ENCODE results near the gene TUBB3. TPM values are rescaled to one million over a fixed set of nuclear protein-coding genes. Genes with fewer than 3 reads are reported as not detected.

The TUBB3 gene
- total and polyA plus RNA-seq, 9 of the 15 experiments (the other 6 are each of a cell fraction or from before 2014, with no cell fraction given), result 0.18 to 12.5 (median 5.0) TPM

DNA sequence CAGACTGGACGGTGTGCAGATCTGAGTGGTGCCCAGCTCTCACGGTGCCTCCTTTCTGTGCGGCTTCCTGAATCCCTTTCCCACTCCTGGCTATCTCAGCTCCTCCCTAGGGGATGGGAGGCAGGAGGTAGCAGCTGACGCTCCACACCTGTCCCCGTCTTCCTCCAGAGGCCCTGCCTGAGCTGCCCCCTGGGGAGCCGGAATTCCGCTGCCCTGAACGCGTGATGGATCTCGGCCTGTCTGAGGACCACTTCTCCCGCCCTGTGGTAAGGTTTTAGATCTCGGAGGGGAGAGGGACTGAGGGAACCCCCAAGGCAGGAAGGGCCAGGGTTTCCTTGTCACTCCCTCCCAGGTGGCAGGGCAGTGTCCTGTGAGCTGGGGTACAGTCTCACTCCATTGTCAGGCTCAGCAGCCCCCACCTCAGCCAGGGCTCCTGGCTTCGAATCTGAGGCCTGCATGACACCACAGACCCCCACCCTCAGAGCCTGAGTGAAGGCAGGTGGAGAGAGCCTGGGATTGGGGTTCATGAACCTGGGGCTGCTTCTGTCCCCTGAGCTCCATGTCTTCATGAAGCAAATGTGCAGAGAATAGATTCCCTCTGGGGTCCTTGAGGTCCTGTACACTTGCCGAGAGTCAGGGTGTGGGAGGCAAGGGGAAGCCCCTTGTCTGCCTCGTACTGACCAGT, 32.0 kb downstream of the TUBB3 start:
- peaks cover 3% of the 10 kb centered on the region for H3K9me1 ChIP-seq (ENCODE audit: control insufficient read depth, insufficient read depth, low read length)
- CTCF ChIA-PET (ENCODE audit: low intra/inter-chr PET ratio), result no interaction called here
- no peak overlapping the region for H3K4me2 ChIP-seq (ENCODE audit: insufficient read depth, low read length)
- intact Hi-C loops (cut with micrococcal nuclease) (no loop called here), in situ Hi-C loops (cut with MboI) (no loop called here)
- ATAC-seq, result no peak
- 95% methylated on average over 14 of the region's 15 CpGs for WGBS (ENCODE audit: insufficient coverage, low coverage, missing lambda C conversion rate)
- H3K9ac ChIP-seq (ENCODE audit: insufficient read depth in 1 of 2, low read depth in 2 of 2, low read length in 2 of 2), result no peak overlapping the region; a peak in 1 of 4 replicates
- no peak overlapping the region for H3K4me3 ChIP-seq
- peaks cover 54% of the 10 kb centered on the region for H3K36me3 ChIP-seq (ENCODE audit: control insufficient read depth, insufficient read depth, low read length)
- H3K27ac ChIP-seq (ENCODE audit: extremely low read depth, low read depth, low read length), result no peak overlapping the region
- no peaks in the 10 kb centered on the region for H4K20me1 ChIP-seq (replicated peaks; ENCODE audit: control insufficient read depth, insufficient read depth, low read length)
- no peak overlapping the region for H2AFZ ChIP-seq (ENCODE audit: low read depth, low read length)
- no peaks in the 10 kb centered on the region for H3K27me3 ChIP-seq (ENCODE audit: control insufficient read depth in 2 of 2, insufficient read depth in 2 of 2, low read length in 2 of 2)
- H3K79me2 ChIP-seq (ENCODE audit: control insufficient read depth, insufficient read depth, low read length), result no peaks in the 10 kb centered on the region; the same call in 2 of the 3 replicates
- H3K9me3 ChIP-seq (replicated peaks; ENCODE audit: control insufficient read depth, insufficient read depth, low read depth, low read length), result no peaks in the 10 kb centered on the region
- DNase-seq (ENCODE audit: extremely low read depth in 1 of 4, low spot score in 3 of 4), result no peak
- no peak for FAIRE-seq
- POLR2A ChIA-PET, result interaction anchor here (0.6 to 2.4 kb wide), 4 partner anchors 8 to 78 kb away, joined by 3 to 11 read pairs (median 7); no protein-coding TSS in a partner anchor
- H3K4me1 ChIP-seq (replicated peaks in 1 of 2; ENCODE audit: control insufficient read depth in 2 of 2, insufficient read depth in 2 of 2, low read length in 2 of 2), result peaks cover 0 to 19% of the 10 kb centered on the region in 2 experiments; a peak in 2 of 5 replicates
- BruUV-seq (replicated peaks), result no TSS peak
- no peak for TF ChIP-seq CBFA2T2 (conservative IDR thresholded peaks at IDR 0.05)
- no peak for TF ChIP-seq HMG20A (CRISPR knock-in tag; conservative IDR thresholded peaks at IDR 0.05)
- TF ChIP-seq, protein P1, sequence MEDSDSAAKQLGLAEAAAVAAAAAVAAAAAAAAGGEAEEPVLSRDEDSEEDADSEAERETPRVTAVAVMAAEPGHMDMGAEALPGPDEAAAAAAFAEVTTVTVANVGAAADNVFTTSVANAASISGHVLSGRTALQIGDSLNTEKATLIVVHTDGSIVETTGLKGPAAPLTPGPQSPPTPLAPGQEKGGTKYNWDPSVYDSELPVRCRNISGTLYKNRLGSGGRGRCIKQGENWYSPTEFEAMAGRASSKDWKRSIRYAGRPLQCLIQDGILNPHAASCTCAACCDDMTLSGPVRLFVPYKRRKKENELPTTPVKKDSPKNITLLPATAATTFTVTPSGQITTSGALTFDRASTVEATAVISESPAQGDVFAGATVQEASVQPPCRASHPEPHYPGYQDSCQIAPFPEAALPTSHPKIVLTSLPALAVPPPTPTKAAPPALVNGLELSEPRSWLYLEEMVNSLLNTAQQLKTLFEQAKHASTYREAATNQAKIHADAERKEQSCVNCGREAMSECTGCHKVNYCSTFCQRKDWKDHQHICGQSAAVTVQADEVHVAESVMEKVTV (CRISPR knock-in tag; IDR thresholded peaks at IDR 0.05), result no peak
- TF ChIP-seq MECOM (CRISPR knock-in tag; IDR thresholded peaks at IDR 0.05), result no peak
- no peak for TF ChIP-seq CXXC5 (CRISPR knock-in tag; IDR thresholded peaks at IDR 0.05)
- no peak for TF ChIP-seq KAT7 (CRISPR knock-in tag; IDR thresholded peaks at IDR 0.05; ENCODE audit: borderline replicate concordance)
- TF ChIP-seq ZNF274 (IDR thresholded peaks at IDR 0.05; ENCODE audit: borderline replicate concordance, low read depth, low read length), result no peak
- no peak for TF ChIP-seq ZNF3 (CRISPR knock-in tag; IDR thresholded peaks at IDR 0.05)
- TF ChIP-seq, protein P2, sequence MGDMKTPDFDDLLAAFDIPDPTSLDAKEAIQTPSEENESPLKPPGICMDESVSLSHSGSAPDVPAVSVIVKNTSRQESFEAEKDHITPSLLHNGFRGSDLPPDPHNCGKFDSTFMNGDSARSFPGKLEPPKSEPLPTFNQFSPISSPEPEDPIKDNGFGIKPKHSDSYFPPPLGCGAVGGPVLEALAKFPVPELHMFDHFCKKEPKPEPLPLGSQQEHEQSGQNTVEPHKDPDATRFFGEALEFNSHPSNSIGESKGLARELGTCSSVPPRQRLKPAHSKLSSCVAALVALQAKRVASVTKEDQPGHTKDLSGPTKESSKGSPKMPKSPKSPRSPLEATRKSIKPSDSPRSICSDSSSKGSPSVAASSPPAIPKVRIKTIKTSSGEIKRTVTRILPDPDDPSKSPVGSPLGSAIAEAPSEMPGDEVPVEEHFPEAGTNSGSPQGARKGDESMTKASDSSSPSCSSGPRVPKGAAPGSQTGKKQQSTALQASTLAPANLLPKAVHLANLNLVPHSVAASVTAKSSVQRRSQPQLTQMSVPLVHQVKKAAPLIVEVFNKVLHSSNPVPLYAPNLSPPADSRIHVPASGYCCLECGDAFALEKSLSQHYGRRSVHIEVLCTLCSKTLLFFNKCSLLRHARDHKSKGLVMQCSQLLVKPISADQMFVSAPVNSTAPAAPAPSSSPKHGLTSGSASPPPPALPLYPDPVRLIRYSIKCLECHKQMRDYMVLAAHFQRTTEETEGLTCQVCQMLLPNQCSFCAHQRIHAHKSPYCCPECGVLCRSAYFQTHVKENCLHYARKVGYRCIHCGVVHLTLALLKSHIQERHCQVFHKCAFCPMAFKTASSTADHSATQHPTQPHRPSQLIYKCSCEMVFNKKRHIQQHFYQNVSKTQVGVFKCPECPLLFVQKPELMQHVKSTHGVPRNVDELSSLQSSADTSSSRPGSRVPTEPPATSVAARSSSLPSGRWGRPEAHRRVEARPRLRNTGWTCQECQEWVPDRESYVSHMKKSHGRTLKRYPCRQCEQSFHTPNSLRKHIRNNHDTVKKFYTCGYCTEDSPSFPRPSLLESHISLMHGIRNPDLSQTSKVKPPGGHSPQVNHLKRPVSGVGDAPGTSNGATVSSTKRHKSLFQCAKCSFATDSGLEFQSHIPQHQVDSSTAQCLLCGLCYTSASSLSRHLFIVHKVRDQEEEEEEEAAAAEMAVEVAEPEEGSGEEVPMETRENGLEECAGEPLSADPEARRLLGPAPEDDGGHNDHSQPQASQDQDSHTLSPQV (IDR thresholded peaks at IDR 0.05), result no peak
- TF ChIP-seq, protein P3, sequence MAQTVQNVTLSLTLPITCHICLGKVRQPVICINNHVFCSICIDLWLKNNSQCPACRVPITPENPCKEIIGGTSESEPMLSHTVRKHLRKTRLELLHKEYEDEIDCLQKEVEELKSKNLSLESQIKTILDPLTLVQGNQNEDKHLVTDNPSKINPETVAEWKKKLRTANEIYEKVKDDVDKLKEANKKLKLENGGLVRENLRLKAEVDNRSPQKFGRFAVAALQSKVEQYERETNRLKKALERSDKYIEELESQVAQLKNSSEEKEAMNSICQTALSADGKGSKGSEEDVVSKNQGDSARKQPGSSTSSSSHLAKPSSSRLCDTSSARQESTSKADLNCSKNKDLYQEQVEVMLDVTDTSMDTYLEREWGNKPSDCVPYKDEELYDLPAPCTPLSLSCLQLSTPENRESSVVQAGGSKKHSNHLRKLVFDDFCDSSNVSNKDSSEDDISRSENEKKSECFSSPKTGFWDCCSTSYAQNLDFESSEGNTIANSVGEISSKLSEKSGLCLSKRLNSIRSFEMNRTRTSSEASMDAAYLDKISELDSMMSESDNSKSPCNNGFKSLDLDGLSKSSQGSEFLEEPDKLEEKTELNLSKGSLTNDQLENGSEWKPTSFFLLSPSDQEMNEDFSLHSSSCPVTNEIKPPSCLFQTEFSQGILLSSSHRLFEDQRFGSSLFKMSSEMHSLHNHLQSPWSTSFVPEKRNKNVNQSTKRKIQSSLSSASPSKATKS (CRISPR knock-in tag; IDR thresholded peaks at IDR 0.05), result no peak

All from K562 (cell line).